ENCODE data around the gene SLC25A51.

SLC25A51 gene

GRCh38 chr9:37928552-37929430 lies 24.9 kb upstream of the SLC25A51 start:
- Histone ChIP-seq H3K9ac (ENCODE audit: low read length) (no peak overlapping the region), H3K4me2 (ENCODE audit: low read depth, low read length) (no peak overlapping the region), H3K36me3 (replicated peaks; ENCODE audit: insufficient read depth, low read length) (no peaks in the 10 kb centered on the region), H3K4me3 (ENCODE audit: low read length) (no peak overlapping the region), H3K9me2 (replicated peaks; ENCODE audit: insufficient read depth, low read length) (no peaks in the 10 kb centered on the region), H3K9me3 (replicated peaks; ENCODE audit: insufficient read depth, low read length) (no peaks in the 10 kb centered on the region), H3K79me2 (ENCODE audit: low read length) (no peaks in the 10 kb centered on the region), H3K4me1 (ENCODE audit: low read length) (no peaks in the 10 kb centered on the region), H4K20me1 (ENCODE audit: insufficient read depth, low read length) (no peaks in the 10 kb centered on the region), H3K27ac (ENCODE audit: low read length) (no peak overlapping the region), H3F3A (ENCODE audit: insufficient read depth, low read length) (no peaks in the 10 kb centered on the region), H2AFZ (ENCODE audit: low read length) (no peak overlapping the region), H3K27me3 (replicated peaks; ENCODE audit: insufficient read depth, low read length) (no peaks in the 10 kb centered on the region)
- no peak for DNase-seq
- TF ChIP-seq EZH2 (optimal IDR thresholded peaks at IDR 0.05; ENCODE audit: low read depth, low read length) (no peak), EZH2phosphoT487 (IDR thresholded peaks at IDR 0.05; ENCODE audit: low read length) (no peak), CTCF (IDR thresholded peaks at IDR 0.05; ENCODE audit: low read length) (no peak)

- Histone ChIP-seq H3F3A (ENCODE audit: insufficient read depth, low read length) (no peaks in the 10 kb centered on the region), H3K36me3 (replicated peaks; ENCODE audit: insufficient read depth, low read length) (no peaks in the 10 kb centered on the region), H3K9me2 (replicated peaks; ENCODE audit: insufficient read depth, low read length) (no peaks in the 10 kb centered on the region), H3K9me3 (replicated peaks; ENCODE audit: insufficient read depth, low read length) (no peaks in the 10 kb centered on the region), H3K4me1 (ENCODE audit: low read length) (no peaks in the 10 kb centered on the region), H3K4me2 (ENCODE audit: low read depth, low read length) (no peak overlapping the region), H4K20me1 (ENCODE audit: insufficient read depth, low read length) (no peaks in the 10 kb centered on the region), H3K27ac (ENCODE audit: low read length) (no peak overlapping the region), H3K9ac (ENCODE audit: low read length) (no peak overlapping the region), H3K79me2 (ENCODE audit: low read length) (no peaks in the 10 kb centered on the region), H3K4me3 (ENCODE audit: low read length) (no peak overlapping the region), H2AFZ (ENCODE audit: low read length) (no peak overlapping the region), H3K27me3 (replicated peaks; ENCODE audit: insufficient read depth, low read length) (no peaks in the 10 kb centered on the region)
- TF ChIP-seq EZH2 (optimal IDR thresholded peaks at IDR 0.05; ENCODE audit: low read depth, low read length) (no peak), EZH2phosphoT487 (IDR thresholded peaks at IDR 0.05; ENCODE audit: low read length) (no peak), CTCF (IDR thresholded peaks at IDR 0.05; ENCODE audit: low read length) (no peak)
- DNase-seq, result no peak
These were observed 23.9 kb upstream of the SLC25A51 start for GRCh38 chr9:37927601-37928551.

GRCh38 chr9:37927132-37927531 lies 23.2 kb upstream of the SLC25A51 start:
- Histone ChIP-seq H3K9me3 (replicated peaks; ENCODE audit: insufficient read depth, low read length) (no peaks in the 10 kb centered on the region), H3K27me3 (replicated peaks; ENCODE audit: insufficient read depth, low read length) (no peaks in the 10 kb centered on the region), H3K4me3 (ENCODE audit: low read length) (no peak overlapping the region), H3K79me2 (ENCODE audit: low read length) (no peaks in the 10 kb centered on the region), H4K20me1 (ENCODE audit: insufficient read depth, low read length) (no peaks in the 10 kb centered on the region), H3K9me2 (replicated peaks; ENCODE audit: insufficient read depth, low read length) (no peaks in the 10 kb centered on the region), H3K27ac (ENCODE audit: low read length) (no peak overlapping the region), H3K36me3 (replicated peaks; ENCODE audit: insufficient read depth, low read length) (no peaks in the 10 kb centered on the region), H3F3A (ENCODE audit: insufficient read depth, low read length) (no peaks in the 10 kb centered on the region), H3K9ac (ENCODE audit: low read length) (no peak overlapping the region), H3K4me1 (ENCODE audit: low read length) (peaks cover 5% of the 10 kb centered on the region), H3K4me2 (ENCODE audit: low read depth, low read length) (no peak overlapping the region), H2AFZ (ENCODE audit: low read length) (no peak overlapping the region)
- no peak for TF ChIP-seq EZH2 (optimal IDR thresholded peaks at IDR 0.05; ENCODE audit: low read depth, low read length)
- no peak for DNase-seq
